ENCODE results near the gene TBC1D16. TPM values are rescaled to one million over a fixed set of nuclear protein-coding genes. Genes with fewer than 3 reads are reported as not detected.

TBC1D16 gene
- total RNA-seq, 1 experiment from 2014 or later: 85.8 TPM

DNA sequence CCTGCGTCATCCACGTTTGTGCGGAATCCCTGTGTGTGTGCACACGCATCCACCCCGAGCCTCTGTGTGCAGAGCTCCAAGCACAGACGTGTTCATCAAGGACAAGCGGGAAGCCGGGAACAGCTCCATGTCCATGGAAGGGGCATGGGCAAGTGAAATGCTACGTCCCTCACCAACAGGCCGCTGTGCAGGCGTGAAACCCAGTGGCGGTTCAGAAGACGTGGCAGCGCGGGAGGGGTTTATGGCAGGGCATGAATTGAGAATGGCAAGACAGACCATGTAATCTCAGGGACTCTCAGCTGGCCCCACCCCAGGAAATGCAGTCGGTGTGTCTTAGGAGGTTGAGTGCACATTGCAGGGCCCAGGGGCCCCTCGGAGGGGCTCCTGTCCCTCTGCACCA, 52.7 kb downstream of the TBC1D16 start:
- peaks cover 0 to 2% (median 1%) of the 10 kb centered on the region in 3 experiments; a peak in 3 of 7 replicates for H3K36me3 Mint-ChIP-seq (ENCODE audit: insufficient read depth in 1 of 3, low read depth in 3 of 3)
- no peak overlapping the region for H3K4me2 ChIP-seq (ENCODE audit: insufficient read depth, insufficient read length, low read length)
- H2BK20ac ChIP-seq (ENCODE audit: low read depth, low read length, poor library complexity, severe bottlenecking): no peak overlapping the region
- WGBS (ENCODE audit: extremely low coverage, insufficient read length, low lambda C conversion rate): no CpG with 5 or more reads among the region's 17 CpGs
- H3K4me3 Mint-ChIP-seq: no peak overlapping the region; a peak in 1 of 5 replicates
- no peak overlapping the region for H4K8ac ChIP-seq (replicated peaks; ENCODE audit: insufficient read length, low read depth, low read length)
- H4K20me1 ChIP-seq (ENCODE audit: control insufficient read depth, insufficient read depth, insufficient read length): no peaks in the 10 kb centered on the region
- no peak overlapping the region for H3K27ac ChIP-seq (ENCODE audit: insufficient read length, low read depth, low read length)
- no peak overlapping the region for H4K91ac ChIP-seq (ENCODE audit: insufficient read length, low read depth, low read length)
- peak; percentile 25 for DNase-seq
- peak overlapping the region in 2 of 3 experiments; percentile 25 to 39; a peak in 2 of 7 replicates for H3K27ac Mint-ChIP-seq
- H3K4me1 Mint-ChIP-seq: peaks cover 13 to 33% of the 10 kb centered on the region in 2 experiments
- H3K9ac ChIP-seq (ENCODE audit: extremely low read depth, insufficient read length, low read length): no peak overlapping the region
- no peak overlapping the region for H3K56ac ChIP-seq (ENCODE audit: insufficient read length, low read depth, low read length)
- peaks cover 6% of the 10 kb centered on the region for H3K79me1 ChIP-seq (ENCODE audit: insufficient read depth, low read depth, low read length, poor library complexity, severe bottlenecking)
- H3K79me2 ChIP-seq (ENCODE audit: insufficient read depth, low read length): no peaks in the 10 kb centered on the region
- no peaks in the 10 kb centered on the region for H3K27me3 ChIP-seq (ENCODE audit: insufficient read depth, low read length)
- no peaks in the 10 kb centered on the region for H3K9me3 ChIP-seq (ENCODE audit: control insufficient read depth, low read depth, low read length)
- 0 out of 2 replicates have a peak, but pooled peaks cover 3% of the 10 kb centered on the region for H3K4me1 ChIP-seq (ENCODE audit: insufficient read depth, low read length)
- no peak overlapping the region for H3T11ph ChIP-seq (ENCODE audit: low read length)
- no peak overlapping the region for H3K4ac ChIP-seq (ENCODE audit: low read depth, low read length)
- H3K14ac ChIP-seq (ENCODE audit: insufficient read depth, low read length): no peak overlapping the region; the same call in 1 of the 2 replicates
- no peak overlapping the region for H2BK12ac ChIP-seq (ENCODE audit: insufficient read length, low read depth, low read length)
- H3K23ac ChIP-seq (ENCODE audit: insufficient read length, low read depth, low read length): no peak overlapping the region
- H3K18ac ChIP-seq (ENCODE audit: insufficient read length, low read depth, low read length): no peak overlapping the region
- no peak overlapping the region for H2AK5ac ChIP-seq (ENCODE audit: insufficient read length, low read length)
- H2BK5ac ChIP-seq (ENCODE audit: insufficient read length, low read length): no peak overlapping the region
- TF ChIP-seq, protein P1, sequence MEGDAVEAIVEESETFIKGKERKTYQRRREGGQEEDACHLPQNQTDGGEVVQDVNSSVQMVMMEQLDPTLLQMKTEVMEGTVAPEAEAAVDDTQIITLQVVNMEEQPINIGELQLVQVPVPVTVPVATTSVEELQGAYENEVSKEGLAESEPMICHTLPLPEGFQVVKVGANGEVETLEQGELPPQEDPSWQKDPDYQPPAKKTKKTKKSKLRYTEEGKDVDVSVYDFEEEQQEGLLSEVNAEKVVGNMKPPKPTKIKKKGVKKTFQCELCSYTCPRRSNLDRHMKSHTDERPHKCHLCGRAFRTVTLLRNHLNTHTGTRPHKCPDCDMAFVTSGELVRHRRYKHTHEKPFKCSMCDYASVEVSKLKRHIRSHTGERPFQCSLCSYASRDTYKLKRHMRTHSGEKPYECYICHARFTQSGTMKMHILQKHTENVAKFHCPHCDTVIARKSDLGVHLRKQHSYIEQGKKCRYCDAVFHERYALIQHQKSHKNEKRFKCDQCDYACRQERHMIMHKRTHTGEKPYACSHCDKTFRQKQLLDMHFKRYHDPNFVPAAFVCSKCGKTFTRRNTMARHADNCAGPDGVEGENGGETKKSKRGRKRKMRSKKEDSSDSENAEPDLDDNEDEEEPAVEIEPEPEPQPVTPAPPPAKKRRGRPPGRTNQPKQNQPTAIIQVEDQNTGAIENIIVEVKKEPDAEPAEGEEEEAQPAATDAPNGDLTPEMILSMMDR (conservative IDR thresholded peaks at IDR 0.05): no peak
- H2BK120ac ChIP-seq (ENCODE audit: low read depth, low read length, poor library complexity, severe bottlenecking): no peak overlapping the region
- no peak overlapping the region for H2BK15ac ChIP-seq (ENCODE audit: low read depth, low read length)
- no peaks in the 10 kb centered on the region for H3K9me3 Mint-ChIP-seq
- H2AFZ ChIP-seq (ENCODE audit: low read length): no peak overlapping the region
- H4K5ac ChIP-seq (ENCODE audit: insufficient read length, low read depth, low read length): no peak overlapping the region
- H3K23me2 ChIP-seq (ENCODE audit: insufficient read length, low read depth, low read length, poor library complexity, severe bottlenecking): no peaks in the 10 kb centered on the region
- H3K27me3 Mint-ChIP-seq (ENCODE audit: low read depth): no peaks in the 10 kb centered on the region; the same call in 1 of the 2 replicates
